Heart left ventricle (tissue), 16 donors: ENCODE data around the gene STK38. TPM values are rescaled to one million over a fixed set of nuclear protein-coding genes. Genes with fewer than 3 reads are reported as not detected.
"Not testable (repeated sequence)": the region's sequence is repeated elsewhere in the genome, so short reads cannot be mapped to it uniquely, and the experiment has no call there.

Experiments used
- ATAC-seq, 4 donors: fragments of 200-7000 bp; cut with Tn5 transposase; one replicate each; pipeline ENCODE4 v1.9.1; 2020 to 2022; ENCODE audit warnings: moderate library complexity in 4 of 4, mild to moderate bottlenecking in 3 of 4, moderate number of reproducible peaks in 1 of 4
- DNase-seq, 5 donors: peaks; one replicate each; pipeline ENCODE4 v3.0.0-alpha.2; 2020
- H3K27ac ChIP-seq, 12 donors: fragments of 200-600 bp; sonication (generic) in 4 of 12; one replicate each; pipeline versions ENCODE4 v1.5.0 to v1.8.0; 2016 to 2022; ENCODE audit warnings: mild to moderate bottlenecking in 2 of 12
- H3K27me3 ChIP-seq, 9 donors: fragments of 200-600 bp; sonication (generic) in 2 of 9; one replicate each; pipeline versions ENCODE4 v1.5.1 to v1.8.0; 2016 to 2022; ENCODE audit warnings: mild to moderate bottlenecking in 3 of 9
- H3K36me3 ChIP-seq, 9 donors: fragments of 200-600 bp; sonication (generic) in 2 of 9; one replicate each; pipeline versions ENCODE4 v1.5.0 to v1.8.0; 2018 to 2022; ENCODE audit warnings: mild to moderate bottlenecking in 2 of 9
- H3K4me1 ChIP-seq, 12 donors: fragments of 200-600 bp; sonication (generic) in 4 of 12; one replicate each; pipeline versions ENCODE4 v1.5.0 to v1.8.0; 2016 to 2022; ENCODE audit warnings: mild to moderate bottlenecking in 3 of 12
- H3K4me3 ChIP-seq, 12 donors: fragments of 200-600 bp; sonication (generic) in 4 of 12; one replicate each; pipeline versions ENCODE4 v1.5.0 to v1.8.0; 2017 to 2022; ENCODE audit warnings: mild to moderate bottlenecking in 9 of 12, moderate library complexity in 4 of 12
- H3K9me3 ChIP-seq, 12 donors: fragments of 200-600 bp; sonication (generic) in 4 of 12; one replicate each; pipeline versions ENCODE4 v1.5.0 to v1.8.0; 2016 to 2022; ENCODE audit warnings: mild to moderate bottlenecking in 1 of 12
- CTCF ChIP-seq, 12 donors: fragments of 200-600 bp; sonication (generic) in 4 of 12; IDR thresholded peaks; one replicate each; pipeline versions ENCODE4 v1.5.0 to v1.8.0; 2018 to 2022; ENCODE audit warnings: antibody characterized with exemption in 12 of 12, mild to moderate bottlenecking in 5 of 12
- POLR2A ChIP-seq, 2 donors: fragments of 450-650 bp; IDR thresholded peaks; one replicate each; pipeline ENCODE4 v1.6.1; 2017; ENCODE audit warnings: antibody characterized with exemption in 2 of 2, mild to moderate bottlenecking in 2 of 2, moderate library complexity in 2 of 2
- WGBS, 4 donors: extraction: QIAGEN DNeasy Blood & Tissue Kit in 2 of 4; methylation state at CpG; one replicate each; pipeline versions ENCODE4 v1.1.5 to v1.1.7; 2013 to 2018; 5-methylcytosine and 5-hydroxymethylcytosine counted together
- intact Hi-C, 10 donors: fragments of 100-400 bp; cut with DNase I; formaldehyde crosslinking; loops; one replicate each; pipeline versions ENCODE4 v1.11.1 to v1.14.2; 2022
- polyA plus RNA-seq, 2 donors: library from polyadenylated mRNA; stranded (reverse); fragments of 200-250 nt; gene quantifications; one replicate each; pipeline ENCODE4 v1.2.3, GENCODE V29; 2013
- total RNA-seq, 9 donors: library from RNA; depleted of rRNA in 2 of 9; stranded (reverse); fragments of >200 nt in 2 of 9; fragmentation: NEBNext Ultra II Directional in 3 of 9; extraction: Animal tissue kit (Norgen Biotek cat#: 25700) in 3 of 9; gene quantifications; one replicate each; pipeline versions ENCODE4 v1.1.0 to v1.2.4, GENCODE V29; 2016 to 2023
- donor health status: ischemic (EF 13 %, LVEDD 7.1; RV severe dilation, severe dysfunction).
- donor health status: healthy with polysubstance abuse.
- donor health status: DM: no; HTN: yes; CAD: no.
- donor health status: DM: no; HTN: no; CAD: no.
- donor health status: ischemic (EF 25% LVEDD 6.9; RV normal size, moderate dysfunction).
- donor health status: ischemic (EF 25% LVEDD 5.7; RV mildly dilated, moderate dysfunction).
- donor health status: healthy.
- donor health status: DM: yes; HTN: yes; CAD: no.
- donor health status: ischemic (EF 35%, LVEDD 5.7; RV mildly dilated, moderate dysfunction).
- donor health status: nonischemic (EF 11% LVEDD 7.7; RV severe dilation, severe dysfunction).
- donor health status: DM: yes; HTN: yes; CAD: no.
- donor health status: PGD.
- donor health status: ischemic (EF 29% LVEDD 5.4; RV normal size, mild dysfunction).
- donor health status: nonischemic (EF 23%, LVEDD 6.1; RV moderate dilation, normal function).

STK38 gene
- total and polyA plus RNA-seq, 11 donors, result 14.3 to 32.8 (median 21.2) TPM

- Histone ChIP-seq H3K4me1 (peaks cover 0 to 21% (median 15%) of the 10 kb centered on the region in 12 donors), H3K27ac (peak overlapping the region in 2 of 12 donors; percentile 3 to 11), H3K9me3 (no peaks in the 10 kb centered on the region), H3K27me3 (no peaks in the 10 kb centered on the region), H3K36me3 (peaks cover 0 to 84% (median 57%) of the 10 kb centered on the region in 9 donors), H3K4me3 (no peak overlapping the region)
- intact Hi-C loops, result no loop called here
- peak; percentile 45 to 70 (median 60) for ATAC-seq
- DNase-seq, result no peak
- TF ChIP-seq POLR2A (IDR thresholded peaks at IDR 0.05) (no peak), CTCF (IDR thresholded peaks at IDR 0.05) (no peak)
Measured at GRCh38 chr6:36488221-36488620, 59.1 kb downstream of the STK38 start.

- Histone ChIP-seq H3K4me3 (no peak overlapping the region), H3K4me1 (peaks cover 0 to 21% (median 14%) of the 10 kb centered on the region in 12 donors), H3K9me3 (no peaks in the 10 kb centered on the region), H3K27me3 (no peaks in the 10 kb centered on the region), H3K36me3 (peaks cover 0 to 87% (median 60%) of the 10 kb centered on the region in 9 donors), H3K27ac (peak overlapping the region in 2 of 12 donors; percentile 3 to 11)
- whole genome bisulfite sequencing, 4 donors, result 92 to 100% (median 99%) methylated on average over 1 of the region's 1 CpG
- ATAC-seq (no peak), DNase-seq (no peak)
- intact Hi-C loops, result no loop called here
- TF ChIP-seq POLR2A (IDR thresholded peaks at IDR 0.05) (no peak), CTCF (IDR thresholded peaks at IDR 0.05) (no peak)
Measured at GRCh38 chr6:36487698-36488097, 59.6 kb downstream of the STK38 start.

GRCh38 chr6:36484736-36485135 is 62.5 kb downstream of the STK38 start:
- H3K9me3 ChIP-seq, result no peaks in the 10 kb centered on the region
- ATAC-seq, result no peak
- intact Hi-C loops, result no loop called here
- WGBS, 4 donors, result 89 to 92% (median 90%) methylated on average over 5 of the region's 5 CpGs
- DNase-seq, result no peak
- peaks cover 0 to 94% (median 88%) of the 10 kb centered on the region in 9 donors for H3K36me3 ChIP-seq
- H3K4me1 ChIP-seq, result peaks cover 0 to 21% (median 12%) of the 10 kb centered on the region in 12 donors
- H3K4me3 ChIP-seq, result no peak overlapping the region
- no peak for TF ChIP-seq POLR2A (IDR thresholded peaks at IDR 0.05)
- TF ChIP-seq CTCF (IDR thresholded peaks at IDR 0.05), result no peak
- no peaks in the 10 kb centered on the region for H3K27me3 ChIP-seq
- no peak overlapping the region for H3K27ac ChIP-seq

- ATAC-seq, H3K27me3 ChIP-seq, intact Hi-C loops, H3K27ac ChIP-seq, DNase-seq, H3K9me3 ChIP-seq, H3K4me3 ChIP-seq: not testable (repeated sequence)
- Histone ChIP-seq H3K4me1 (peaks cover 0 to 12% (median 6%) of the 10 kb centered on the region in 12 donors), H3K36me3 (peaks cover 0 to 95% (median 92%) of the 10 kb centered on the region in 9 donors)
- 83 to 94% (median 91%) methylated on average over 5 of the region's 5 CpGs for WGBS, 4 donors
Measured at GRCh38 chr6:36483326-36483725, 64.0 kb downstream of the STK38 start.

- no peak overlapping the region for H3K27ac ChIP-seq
- no peak overlapping the region for H3K4me3 ChIP-seq
- TF ChIP-seq POLR2A (IDR thresholded peaks at IDR 0.05), result no peak
- no peak for TF ChIP-seq CTCF (IDR thresholded peaks at IDR 0.05)
- 90 to 100% (median 94%) methylated on average over 1 of the region's 1 CpG for WGBS, 4 donors
- ATAC-seq (no peak), DNase-seq (no peak)
- peaks cover 0 to 85% (median 73%) of the 10 kb centered on the region in 9 donors for H3K36me3 ChIP-seq
- H3K4me1 ChIP-seq, result peaks cover 0 to 9% (median 0%) of the 10 kb centered on the region in 12 donors
- intact Hi-C loops, result no loop called here
- no peaks in the 10 kb centered on the region for H3K27me3 ChIP-seq
- no peaks in the 10 kb centered on the region for H3K9me3 ChIP-seq
Measured at GRCh38 chr6:36479256-36479655, 68.0 kb downstream of the STK38 start.
